GM18502 (cell line): ENCODE measurements around the gene GPC6.

ENCODE experiments used
- ATAC-seq: cut with Tn5 transposase; IDR thresholded peaks from one replicate; pipeline ENCODE4 v1.9.1; 2021; ENCODE audit warnings: mild to moderate bottlenecking; ENCODE audit not compliant: unreplicated experiment, poor library complexity

GPC6 gene

GRCh38 chr13:93637852-93638251 lies 411.2 kb downstream of the GPC6 start:
- ATAC-seq = no peak

- ATAC-seq = no peak
These were observed 413.8 kb downstream of the GPC6 start for GRCh38 chr13:93640452-93640851.

DNA sequence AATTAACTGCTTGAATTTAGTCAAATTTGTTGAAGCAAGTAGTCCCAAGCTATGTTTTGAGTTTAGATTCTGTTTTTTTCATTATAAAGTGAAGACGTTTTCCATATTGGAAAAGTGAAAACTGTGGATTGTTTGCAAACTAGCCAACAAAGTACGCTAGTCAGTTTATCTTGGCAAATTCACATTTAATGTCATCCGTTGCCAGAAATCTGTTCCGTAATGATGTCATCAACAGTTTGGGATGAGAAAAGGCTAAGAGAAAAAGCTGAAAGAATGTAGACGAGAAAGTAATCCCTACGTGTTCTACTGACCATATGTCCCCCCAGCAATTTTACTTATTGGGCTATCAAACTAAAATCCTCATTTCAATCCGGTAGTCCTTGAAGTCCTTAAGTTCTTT lies 419.6 kb downstream of the GPC6 start:
- no peak for ATAC-seq

GRCh38 chr13:93649496-93649895 lies 422.9 kb downstream of the GPC6 start:
- no peak for ATAC-seq

GRCh38 chr13:93653776-93654175 lies 427.2 kb downstream of the GPC6 start:
- no peak for ATAC-seq

DNA sequence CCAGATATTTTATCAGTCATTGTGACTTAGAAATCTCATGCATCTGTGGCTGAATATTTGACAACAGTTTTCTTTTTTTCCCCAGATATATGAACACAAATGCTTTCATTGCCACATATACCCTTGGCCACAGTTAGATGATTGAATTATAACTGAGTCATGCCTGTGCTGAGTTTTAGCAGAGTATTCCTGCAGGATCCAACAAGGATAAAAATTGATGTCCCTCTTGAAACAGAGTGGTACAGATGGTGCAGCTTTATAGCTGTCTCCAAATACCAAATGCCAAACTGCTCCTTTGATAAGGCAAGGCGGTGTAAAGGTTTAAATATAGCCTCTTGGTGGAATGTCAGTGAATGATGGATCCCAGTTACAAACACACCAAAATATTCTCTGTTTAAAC lies 428.5 kb downstream of the GPC6 start:
- no peak for ATAC-seq

DNA sequence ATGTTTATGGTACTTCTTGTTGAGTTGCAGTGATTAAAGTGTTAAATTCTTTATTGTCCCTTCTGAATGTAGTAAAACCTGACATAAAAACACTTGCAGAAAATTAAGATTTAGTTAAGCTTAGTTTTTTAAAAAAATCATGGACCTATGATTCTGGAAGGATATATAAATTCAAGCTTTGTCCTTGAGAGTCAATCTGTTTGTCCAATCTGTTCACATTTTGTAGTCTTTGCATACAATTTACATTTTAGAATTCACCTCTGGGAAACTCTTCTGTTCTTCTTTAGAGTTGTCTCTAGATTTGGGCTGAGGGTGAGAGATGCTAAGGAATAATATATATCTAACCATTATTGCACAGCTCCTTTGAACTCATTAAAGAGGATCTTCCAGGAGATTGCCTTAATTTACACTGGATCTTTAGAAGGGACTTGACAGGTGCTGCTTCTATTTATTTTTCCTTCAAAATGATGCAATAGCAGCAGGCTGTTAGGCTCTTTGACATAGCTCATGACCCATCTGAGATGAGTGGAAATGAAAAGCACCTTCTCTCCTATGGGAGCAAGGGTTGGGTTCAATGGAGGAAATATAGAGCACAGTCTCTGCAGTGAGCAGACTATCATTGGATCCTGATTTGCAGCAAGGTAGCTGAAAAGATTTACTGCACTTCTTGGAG lies 433.9 kb downstream of the GPC6 start:
- ATAC-seq = no peak

DNA sequence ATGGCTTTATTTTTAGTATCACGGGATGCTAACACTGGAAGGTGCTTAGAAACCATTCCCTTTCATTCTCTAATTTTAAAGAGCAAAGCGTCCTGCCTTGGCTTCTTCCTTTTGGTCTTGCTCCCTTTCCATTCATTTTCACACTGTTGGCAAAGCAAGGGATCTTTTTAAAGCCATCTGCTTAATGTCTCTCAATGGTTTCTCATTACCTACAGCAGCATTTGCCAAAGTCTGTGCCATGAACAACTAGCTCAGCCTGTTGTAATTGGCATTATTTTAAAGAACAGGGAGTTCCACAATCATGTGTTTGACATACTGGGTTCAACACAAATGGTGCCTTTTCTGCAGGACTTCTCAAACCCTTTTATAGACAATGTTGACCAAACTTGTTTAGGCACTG lies 444.3 kb downstream of the GPC6 start:
- ATAC-seq = no peak

- no peak for ATAC-seq
These were observed 446.4 kb downstream of the GPC6 start for GRCh38 chr13:93672996-93673395.

GRCh38 chr13:93673885-93674284 lies 447.3 kb downstream of the GPC6 start:
- no peak for ATAC-seq

- no peak for ATAC-seq
These were observed 447.7 kb downstream of the GPC6 start for GRCh38 chr13:93674337-93674755.

DNA sequence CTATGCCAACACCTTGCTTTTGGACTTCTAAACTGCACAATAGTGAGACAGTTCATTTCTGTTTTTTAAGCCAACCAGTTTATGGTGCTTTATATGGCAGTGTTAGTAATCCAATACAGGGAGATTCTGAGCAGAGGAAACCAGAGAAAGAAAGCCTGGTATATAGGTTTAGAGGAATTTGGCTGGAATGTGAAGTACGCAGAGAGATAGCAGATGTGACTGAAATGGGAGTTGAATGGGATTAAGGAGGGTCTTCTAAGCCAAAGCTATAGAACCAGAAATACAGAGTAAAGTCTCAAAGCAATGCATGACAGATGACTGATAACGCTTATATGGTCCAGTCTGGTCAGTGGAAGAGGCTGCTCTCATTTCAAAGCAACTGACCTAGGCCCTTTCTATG lies 453.7 kb downstream of the GPC6 start:
- ATAC-seq = no peak

DNA sequence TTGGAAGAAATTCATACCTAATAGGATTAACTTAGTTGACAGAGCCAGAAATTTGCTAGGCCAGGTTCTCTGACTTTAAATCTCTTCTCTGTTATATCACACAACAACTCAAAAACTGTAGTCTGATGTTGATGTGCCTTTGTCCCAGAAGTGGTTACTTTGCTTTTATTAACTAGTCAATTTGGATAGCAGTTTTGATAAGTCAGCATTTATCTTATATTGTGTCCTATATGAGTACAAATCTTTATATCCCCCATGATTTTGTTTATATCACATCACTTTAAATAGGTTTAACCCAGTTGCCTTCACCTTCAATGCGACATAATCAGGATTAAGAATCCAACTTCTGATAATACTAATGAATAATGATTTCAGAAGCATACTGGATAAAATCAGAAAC lies 459.3 kb downstream of the GPC6 start:
- ATAC-seq = no peak

GRCh38 chr13:93686399-93686798 lies 459.8 kb downstream of the GPC6 start:
- ATAC-seq = no peak

GRCh38 chr13:93687261-93687660 lies 460.7 kb downstream of the GPC6 start:
- no peak for ATAC-seq

DNA sequence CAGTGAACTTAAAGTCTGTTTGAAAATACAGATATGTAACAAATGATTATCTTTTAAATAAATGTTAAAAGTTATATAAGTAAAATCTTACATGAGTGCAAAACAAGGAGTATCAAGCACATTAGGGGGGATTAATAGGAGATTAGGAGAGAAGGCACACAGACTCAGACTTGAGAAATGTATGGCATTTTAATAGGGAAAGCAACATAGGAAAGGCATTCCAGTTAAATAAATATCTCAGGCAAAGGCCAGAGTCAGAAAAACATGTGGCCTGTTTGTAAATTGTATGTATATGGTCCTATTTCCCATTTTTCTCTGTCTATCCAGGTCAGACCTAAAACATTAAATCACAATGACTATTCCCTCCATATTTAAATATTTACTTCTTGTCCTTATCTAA lies 462.7 kb downstream of the GPC6 start:
- no peak for ATAC-seq

GRCh38 chr13:93690139-93690538 lies 463.5 kb downstream of the GPC6 start:
- ATAC-seq = no peak

DNA sequence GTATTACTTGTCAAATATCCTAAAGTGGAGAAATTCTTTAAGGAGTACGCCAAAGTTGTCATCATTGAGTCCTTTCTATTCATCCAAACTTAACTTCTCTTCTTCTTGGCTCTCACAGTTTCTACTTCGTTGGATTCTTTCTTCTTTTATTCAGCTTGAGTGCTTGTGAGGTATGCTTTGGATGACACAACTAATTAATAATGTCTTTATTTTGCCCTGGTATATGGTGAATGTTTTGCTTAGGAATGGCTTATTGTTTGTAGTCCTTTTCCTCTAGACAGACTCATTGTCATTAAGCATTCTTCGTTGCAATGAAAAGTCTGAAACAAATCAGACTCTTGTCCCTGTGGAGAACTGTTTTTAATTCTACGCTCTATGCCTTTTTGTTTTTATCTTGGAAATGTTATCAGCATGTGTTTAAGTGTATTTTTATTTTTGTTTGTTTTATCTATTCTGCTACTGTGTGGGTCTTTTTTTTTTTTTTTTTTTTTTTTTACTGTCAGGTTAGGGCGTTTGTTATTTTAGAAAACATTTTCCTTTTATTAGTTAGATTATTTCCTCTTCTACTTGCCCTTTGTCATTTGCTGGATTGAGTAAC lies 471.5 kb downstream of the GPC6 start:
- ATAC-seq = no peak

DNA sequence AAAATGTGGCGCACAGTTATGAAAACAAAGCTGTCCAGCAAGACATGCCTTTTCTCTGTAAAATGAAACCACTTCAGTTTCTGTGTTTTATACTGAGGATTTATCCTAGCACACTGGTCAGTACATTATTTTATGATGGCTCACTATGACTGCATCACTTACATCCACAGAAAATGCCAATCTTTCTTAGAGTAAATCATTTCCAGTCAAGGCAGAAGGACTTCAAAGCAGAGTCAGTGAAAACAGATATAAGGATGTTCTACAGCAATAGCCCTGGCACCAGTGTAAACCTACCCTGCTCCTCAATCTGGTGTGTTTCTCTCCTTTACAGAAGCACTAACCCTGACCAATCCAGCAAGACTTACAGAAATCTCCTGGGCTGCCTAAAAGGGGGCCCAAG lies 473.5 kb downstream of the GPC6 start:
- no peak for ATAC-seq

- no peak for ATAC-seq
These were observed 481.9 kb downstream of the GPC6 start for GRCh38 chr13:93708308-93709075.

DNA sequence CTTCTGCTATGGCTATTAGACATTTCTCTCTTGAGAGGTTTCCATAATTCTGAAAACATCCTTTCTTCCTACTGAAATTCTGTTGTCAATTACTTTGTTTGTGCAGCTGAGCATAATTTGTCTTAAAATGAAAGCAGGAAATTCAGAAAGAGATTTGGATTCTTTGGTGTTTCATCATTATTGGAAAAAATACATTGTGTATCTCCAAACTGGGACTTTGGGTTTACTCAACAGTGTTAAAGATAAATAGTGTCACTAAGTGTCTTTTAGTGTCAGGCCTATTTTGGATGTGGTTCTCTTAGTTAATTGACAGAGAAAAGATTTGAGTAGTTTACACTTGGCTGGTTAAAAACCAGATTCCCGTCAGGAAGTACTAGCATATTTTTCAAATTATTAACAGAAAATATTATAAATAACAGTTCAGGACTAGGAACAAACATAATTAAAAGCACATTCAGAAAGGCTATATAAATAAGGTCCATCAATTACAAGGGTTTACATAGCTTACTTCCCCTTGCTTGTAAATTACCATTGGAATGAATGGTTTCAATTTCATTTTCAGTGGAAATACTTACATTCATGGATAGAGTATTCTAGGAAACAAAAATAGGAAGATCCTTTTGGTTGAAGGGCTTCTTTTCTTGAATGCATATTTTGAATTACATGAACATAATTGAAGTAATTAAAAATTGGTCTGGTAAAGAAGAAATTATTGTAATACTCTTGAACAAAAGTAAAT lies 483.1 kb downstream of the GPC6 start:
- no peak for ATAC-seq
